Measurements from ENCODE around the gene ZNF366.
A peak's percentile ranks its signal among the peaks of the same experiment; 100 is the strongest.

The ZNF366 gene, protein sequence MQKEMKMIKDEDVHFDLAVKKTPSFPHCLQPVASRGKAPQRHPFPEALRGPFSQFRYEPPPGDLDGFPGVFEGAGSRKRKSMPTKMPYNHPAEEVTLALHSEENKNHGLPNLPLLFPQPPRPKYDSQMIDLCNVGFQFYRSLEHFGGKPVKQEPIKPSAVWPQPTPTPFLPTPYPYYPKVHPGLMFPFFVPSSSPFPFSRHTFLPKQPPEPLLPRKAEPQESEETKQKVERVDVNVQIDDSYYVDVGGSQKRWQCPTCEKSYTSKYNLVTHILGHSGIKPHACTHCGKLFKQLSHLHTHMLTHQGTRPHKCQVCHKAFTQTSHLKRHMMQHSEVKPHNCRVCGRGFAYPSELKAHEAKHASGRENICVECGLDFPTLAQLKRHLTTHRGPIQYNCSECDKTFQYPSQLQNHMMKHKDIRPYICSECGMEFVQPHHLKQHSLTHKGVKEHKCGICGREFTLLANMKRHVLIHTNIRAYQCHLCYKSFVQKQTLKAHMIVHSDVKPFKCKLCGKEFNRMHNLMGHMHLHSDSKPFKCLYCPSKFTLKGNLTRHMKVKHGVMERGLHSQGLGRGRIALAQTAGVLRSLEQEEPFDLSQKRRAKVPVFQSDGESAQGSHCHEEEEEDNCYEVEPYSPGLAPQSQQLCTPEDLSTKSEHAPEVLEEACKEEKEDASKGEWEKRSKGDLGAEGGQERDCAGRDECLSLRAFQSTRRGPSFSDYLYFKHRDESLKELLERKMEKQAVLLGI

GRCh38 chr5:72507231-72507906 is at the start of gene ZNF366:
TSS of gene ZNF366 (minus strand) at chr5:72507410. CDS start at chr5:72461496, 45,914 bp downstream.
- DNase-seq: no peak

GRCh38 chr5:72556351-72557166 is 49.3 kb upstream of the ZNF366 start:
- peak; percentile 71 for DNase-seq

DNA sequence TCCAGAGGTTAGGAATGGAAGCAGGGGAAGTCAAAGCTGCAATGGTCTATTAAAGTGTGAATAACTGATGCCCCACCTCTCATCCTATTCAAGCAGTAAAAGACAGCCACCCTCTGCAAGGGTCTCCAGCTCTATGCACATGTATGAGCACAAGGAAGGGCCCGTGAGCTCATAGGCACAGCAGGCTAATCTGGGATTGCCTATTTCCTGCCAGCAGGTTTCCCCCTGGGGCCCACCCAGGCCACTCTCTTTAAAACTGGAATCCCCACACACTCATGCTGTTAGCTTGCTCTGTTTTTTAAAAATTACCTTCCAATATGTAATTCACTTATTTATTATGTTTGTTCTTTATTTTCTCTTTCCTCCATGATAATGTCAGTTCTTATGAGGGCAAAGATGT is 48.7 kb upstream of the ZNF366 start:
- peak; percentile 54 for DNase-seq

DNA sequence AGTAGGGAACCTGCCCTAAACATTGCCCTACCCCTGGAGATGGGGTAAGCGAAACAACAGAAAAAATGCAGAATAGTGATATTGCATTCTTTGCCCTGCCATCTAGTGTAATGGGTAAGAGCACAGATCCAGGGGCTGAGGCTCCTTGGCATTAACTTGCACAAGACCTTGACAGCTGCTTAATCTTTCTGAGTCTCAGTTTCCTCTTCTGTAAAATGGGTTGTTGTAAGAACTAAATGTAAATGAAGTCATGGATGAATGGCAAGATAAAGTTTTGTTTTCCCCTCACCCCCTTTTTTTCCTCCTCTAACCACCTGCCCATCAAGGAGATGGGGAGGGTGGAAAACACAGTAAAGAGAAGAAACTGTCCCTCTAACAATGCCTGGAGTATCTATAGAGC is 47.7 kb upstream of the ZNF366 start:
- DNase-seq: no peak

GRCh38 chr5:72552041-72552557 is 44.9 kb upstream of the ZNF366 start:
- DNase-seq: no peak

GRCh38 chr5:72550595-72550994 is 43.4 kb upstream of the ZNF366 start:
- no peak for DNase-seq

DNA sequence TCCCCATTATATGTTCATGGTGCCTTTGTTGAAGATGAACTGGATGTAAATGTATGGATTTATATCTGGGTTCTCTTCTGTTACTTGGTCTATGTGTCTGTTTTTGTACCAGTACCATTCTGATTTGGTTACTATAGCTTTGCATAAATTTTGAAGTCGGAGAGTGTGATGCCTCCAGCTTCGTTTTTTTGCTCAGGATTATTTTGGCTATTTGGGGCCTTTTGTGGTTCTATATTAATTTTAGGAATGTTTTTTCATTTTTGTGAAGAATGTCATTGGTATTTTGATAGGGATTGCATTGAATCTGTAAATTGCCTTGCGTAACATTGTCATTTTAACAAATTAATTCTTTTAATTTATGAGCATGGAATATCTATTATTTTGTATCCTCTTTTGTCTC is 36.6 kb upstream of the ZNF366 start:
- no peak for DNase-seq

GRCh38 chr5:72543365-72543764 is 36.2 kb upstream of the ZNF366 start:
- no peak for DNase-seq

- DNase-seq: no peak
Observed at GRCh38 chr5:72542695-72543094, 35.5 kb upstream of the ZNF366 start.

- DNase-seq: no peak
Observed at GRCh38 chr5:72541501-72542225, 34.5 kb upstream of the ZNF366 start.

- no peak for DNase-seq
Observed at GRCh38 chr5:72540759-72541438, 33.7 kb upstream of the ZNF366 start.

DNA sequence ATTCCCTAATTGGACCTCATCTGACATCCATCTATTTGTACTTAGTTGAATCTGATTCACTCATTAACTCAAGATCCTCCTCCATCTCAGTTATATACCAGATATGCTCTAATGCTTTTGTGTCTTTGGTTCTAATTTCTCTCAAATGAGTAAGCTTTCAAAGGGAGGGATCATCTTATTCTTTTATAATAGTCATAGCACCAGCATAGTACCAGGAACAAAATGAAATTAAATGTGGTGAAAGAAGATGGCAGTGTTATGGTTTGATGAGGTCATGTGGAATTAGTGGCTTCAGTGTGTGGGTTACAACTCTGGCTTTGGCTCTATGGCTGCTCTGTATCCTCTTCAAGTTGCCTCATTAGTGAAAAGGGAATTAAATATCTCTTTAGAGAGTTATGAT is 32.5 kb upstream of the ZNF366 start:
- no peak for DNase-seq

DNA sequence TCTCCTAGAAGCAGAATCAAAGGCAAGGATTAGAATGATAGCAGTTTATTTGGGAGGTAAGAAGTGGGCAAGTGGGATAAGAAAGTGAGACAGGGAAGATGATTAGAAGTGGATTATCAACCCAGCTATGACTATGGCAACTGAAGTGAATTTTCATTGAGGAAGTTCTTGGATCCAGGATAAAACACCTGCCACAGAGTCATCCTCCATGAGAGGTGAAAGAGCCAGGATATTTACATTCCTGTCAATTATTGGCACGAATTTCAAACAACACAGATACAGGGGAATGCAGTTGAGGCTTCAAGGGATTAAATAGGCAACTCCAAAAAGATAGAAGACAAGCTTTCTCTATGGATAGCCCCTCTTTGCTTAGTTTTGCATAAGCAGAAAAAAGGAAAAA is 31.8 kb upstream of the ZNF366 start:
- no peak for DNase-seq

GRCh38 chr5:72537166-72537565 is 30.0 kb upstream of the ZNF366 start:
- peak; percentile 9 for DNase-seq

- no peak for DNase-seq
Observed at GRCh38 chr5:72531496-72532190, 24.4 kb upstream of the ZNF366 start.

DNA sequence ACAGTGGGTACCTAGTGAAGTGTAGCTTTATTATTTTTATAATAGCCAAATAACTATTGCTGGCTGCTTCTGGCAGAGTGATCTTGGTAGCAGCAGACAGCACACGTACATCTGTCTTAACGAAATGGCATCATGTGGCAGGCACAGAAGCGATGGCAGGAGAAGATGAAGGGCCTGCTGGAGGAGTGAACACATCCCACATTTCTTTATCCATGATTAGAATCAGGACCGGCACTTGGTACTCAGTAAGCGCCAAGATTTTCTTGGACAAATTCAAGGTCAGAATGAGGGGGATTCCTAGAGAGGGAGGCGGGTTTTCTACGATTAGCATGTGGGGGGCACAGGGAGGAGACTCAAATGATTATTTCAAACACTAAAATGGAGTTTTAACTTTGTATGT is 23.0 kb upstream of the ZNF366 start:
- DNase-seq: no peak

DNA sequence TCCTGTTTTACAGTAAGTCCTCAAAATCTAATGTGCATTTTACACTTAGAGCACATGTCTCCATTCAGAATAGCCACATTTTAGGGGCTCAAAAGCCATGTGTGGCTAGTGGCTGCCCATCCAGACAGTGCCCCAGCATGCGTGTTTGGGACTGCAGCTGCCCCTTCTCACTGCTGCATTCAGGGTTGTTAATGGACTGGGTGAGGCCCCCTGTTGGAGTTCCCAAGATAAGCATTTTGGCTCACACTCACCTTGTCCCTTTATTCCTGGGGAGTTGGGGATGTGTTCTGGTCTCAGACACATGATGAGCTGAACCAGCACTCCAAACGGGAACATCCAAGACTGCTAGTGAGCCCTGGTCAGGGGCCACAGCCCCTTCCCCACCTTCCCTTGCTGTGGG is 22.2 kb upstream of the ZNF366 start:
- no peak for DNase-seq

GRCh38 chr5:72525816-72526215 is 18.6 kb upstream of the ZNF366 start:
- DNase-seq: no peak

GRCh38 chr5:72523960-72524582 is 16.9 kb upstream of the ZNF366 start:
- DNase-seq: no peak

DNA sequence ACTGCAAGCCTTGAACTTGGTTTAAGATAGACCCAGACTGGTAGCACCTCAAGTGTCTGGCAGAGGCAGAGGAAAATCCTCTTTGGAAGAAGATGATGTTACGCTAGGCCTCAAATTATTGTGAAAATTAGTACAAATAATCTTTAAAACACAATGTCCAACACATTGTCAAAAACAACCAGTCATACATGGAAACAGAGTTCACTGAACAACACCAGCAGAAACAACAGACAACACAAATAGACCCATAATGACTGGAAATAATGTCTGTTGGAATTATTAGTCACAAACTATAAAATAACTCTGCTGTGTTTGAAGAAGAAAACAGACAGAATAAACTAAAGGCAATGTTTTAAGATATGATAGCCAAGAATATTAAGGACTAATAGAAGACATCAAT is 15.4 kb upstream of the ZNF366 start:
- DNase-seq: no peak
